Measurements from ENCODE around the gene RGS17. TPM values are rescaled to one million over a fixed set of nuclear protein-coding genes. Genes with fewer than 3 reads are reported as not detected.

Gene RGS17
- total RNA-seq, 1 experiment from 2014 or later: 3.2 TPM

GRCh38 chr6:153086225-153086990, 44.7 kb downstream of the RGS17 start:
- H3K27ac Mint-ChIP-seq: no peak overlapping the region
- DNase-seq: no peak

More at GRCh38 chr6:153086225-153086990, 44.7 kb downstream of the RGS17 start:
- Mint-ChIP-seq H3K4me3 (no peak overlapping the region), H3K4me1 (no peaks in the 10 kb centered on the region), H3K27me3 (ENCODE audit: low read depth) (no peaks in the 10 kb centered on the region), H3K9me3 (0 out of 5 replicates have a peak, but pooled peaks cover 0 to 3% of the 10 kb centered on the region in 2 experiments), H3K36me3 (ENCODE audit: insufficient read depth in 1 of 3, low read depth in 3 of 3) (no peaks in the 10 kb centered on the region)
- H4K20me1 ChIP-seq (ENCODE audit: control insufficient read depth, insufficient read depth, insufficient read length): no peaks in the 10 kb centered on the region
- no peak overlapping the region for H3K18ac ChIP-seq (ENCODE audit: insufficient read length, low read depth, low read length)
- H3K4me2 ChIP-seq (ENCODE audit: insufficient read depth, insufficient read length, low read length): no peak overlapping the region
- no peak overlapping the region for H2BK15ac ChIP-seq (ENCODE audit: low read depth, low read length)
- H3K9ac ChIP-seq (ENCODE audit: extremely low read depth, insufficient read length, low read length): no peak overlapping the region
- H3K56ac ChIP-seq (ENCODE audit: insufficient read length, low read depth, low read length): no peak overlapping the region
- no peak overlapping the region for H3K14ac ChIP-seq (ENCODE audit: insufficient read depth, low read length)
- H4K91ac ChIP-seq (ENCODE audit: insufficient read length, low read depth, low read length): no peak overlapping the region
- H3K27me3 ChIP-seq (ENCODE audit: insufficient read depth, low read length): no peaks in the 10 kb centered on the region
- H3K27ac ChIP-seq (ENCODE audit: insufficient read length, low read depth, low read length): no peak overlapping the region
- no peaks in the 10 kb centered on the region for H3K79me2 ChIP-seq (ENCODE audit: insufficient read depth, low read length)
- no peak overlapping the region for H3K23ac ChIP-seq (ENCODE audit: insufficient read length, low read depth, low read length)
- no peaks in the 10 kb centered on the region for H3K23me2 ChIP-seq (ENCODE audit: insufficient read length, low read depth, low read length, poor library complexity, severe bottlenecking)
- WGBS (ENCODE audit: extremely low coverage, insufficient read length, low lambda C conversion rate): no CpG with 5 or more reads among the region's 5 CpGs
- H3K9me3 ChIP-seq (ENCODE audit: control insufficient read depth, low read depth, low read length): no peaks in the 10 kb centered on the region
- H2BK120ac ChIP-seq (ENCODE audit: low read depth, low read length, poor library complexity, severe bottlenecking): no peak overlapping the region
- TF ChIP-seq, protein P1, sequence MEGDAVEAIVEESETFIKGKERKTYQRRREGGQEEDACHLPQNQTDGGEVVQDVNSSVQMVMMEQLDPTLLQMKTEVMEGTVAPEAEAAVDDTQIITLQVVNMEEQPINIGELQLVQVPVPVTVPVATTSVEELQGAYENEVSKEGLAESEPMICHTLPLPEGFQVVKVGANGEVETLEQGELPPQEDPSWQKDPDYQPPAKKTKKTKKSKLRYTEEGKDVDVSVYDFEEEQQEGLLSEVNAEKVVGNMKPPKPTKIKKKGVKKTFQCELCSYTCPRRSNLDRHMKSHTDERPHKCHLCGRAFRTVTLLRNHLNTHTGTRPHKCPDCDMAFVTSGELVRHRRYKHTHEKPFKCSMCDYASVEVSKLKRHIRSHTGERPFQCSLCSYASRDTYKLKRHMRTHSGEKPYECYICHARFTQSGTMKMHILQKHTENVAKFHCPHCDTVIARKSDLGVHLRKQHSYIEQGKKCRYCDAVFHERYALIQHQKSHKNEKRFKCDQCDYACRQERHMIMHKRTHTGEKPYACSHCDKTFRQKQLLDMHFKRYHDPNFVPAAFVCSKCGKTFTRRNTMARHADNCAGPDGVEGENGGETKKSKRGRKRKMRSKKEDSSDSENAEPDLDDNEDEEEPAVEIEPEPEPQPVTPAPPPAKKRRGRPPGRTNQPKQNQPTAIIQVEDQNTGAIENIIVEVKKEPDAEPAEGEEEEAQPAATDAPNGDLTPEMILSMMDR (conservative IDR thresholded peaks at IDR 0.05): no peak
- no peak overlapping the region for H2AFZ ChIP-seq (ENCODE audit: low read length)
- H2BK5ac ChIP-seq (ENCODE audit: insufficient read length, low read length): no peak overlapping the region
- H2AK5ac ChIP-seq (ENCODE audit: insufficient read length, low read length): no peak overlapping the region
- H4K8ac ChIP-seq (replicated peaks; ENCODE audit: insufficient read length, low read depth, low read length): no peak overlapping the region
- H2BK12ac ChIP-seq (ENCODE audit: insufficient read length, low read depth, low read length): no peak overlapping the region
- no peaks in the 10 kb centered on the region for H3K79me1 ChIP-seq (ENCODE audit: insufficient read depth, low read depth, low read length, poor library complexity, severe bottlenecking)
- H2BK20ac ChIP-seq (ENCODE audit: low read depth, low read length, poor library complexity, severe bottlenecking): no peak overlapping the region
- H3T11ph ChIP-seq (ENCODE audit: low read length): no peak overlapping the region
- no peak overlapping the region for H3K4ac ChIP-seq (ENCODE audit: low read depth, low read length)
- no peaks in the 10 kb centered on the region for H3K4me1 ChIP-seq (ENCODE audit: insufficient read depth, low read length)
- no peak overlapping the region for H4K5ac ChIP-seq (ENCODE audit: insufficient read length, low read depth, low read length)
